ENCODE measurements around the gene PALMD.

DNA sequence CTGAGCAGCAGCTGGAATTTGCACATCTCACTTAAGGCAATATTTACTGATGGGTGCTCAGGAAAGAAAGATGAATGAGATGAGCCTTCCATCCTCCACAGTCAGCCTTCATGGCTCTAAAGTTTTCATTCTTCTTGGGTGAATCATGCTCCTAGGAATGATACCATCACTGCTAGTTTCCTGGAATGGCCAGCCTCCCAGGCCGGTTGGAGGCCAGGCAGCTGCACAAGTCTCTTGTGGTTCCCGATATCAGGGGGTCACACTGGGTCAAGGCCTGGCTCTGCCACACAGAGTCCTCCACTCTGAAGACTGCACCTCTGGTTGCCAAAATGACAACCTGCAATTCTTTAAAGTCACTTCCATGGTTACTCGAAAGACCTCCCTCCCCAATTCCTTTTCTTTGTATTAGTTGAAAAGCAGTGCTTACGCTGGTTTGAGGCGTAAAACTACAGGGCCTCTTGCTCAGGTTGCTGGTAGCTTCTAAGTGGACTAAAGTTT is 46.2 kb upstream of the PALMD start:
- TF ChIP-seq, protein P1, sequence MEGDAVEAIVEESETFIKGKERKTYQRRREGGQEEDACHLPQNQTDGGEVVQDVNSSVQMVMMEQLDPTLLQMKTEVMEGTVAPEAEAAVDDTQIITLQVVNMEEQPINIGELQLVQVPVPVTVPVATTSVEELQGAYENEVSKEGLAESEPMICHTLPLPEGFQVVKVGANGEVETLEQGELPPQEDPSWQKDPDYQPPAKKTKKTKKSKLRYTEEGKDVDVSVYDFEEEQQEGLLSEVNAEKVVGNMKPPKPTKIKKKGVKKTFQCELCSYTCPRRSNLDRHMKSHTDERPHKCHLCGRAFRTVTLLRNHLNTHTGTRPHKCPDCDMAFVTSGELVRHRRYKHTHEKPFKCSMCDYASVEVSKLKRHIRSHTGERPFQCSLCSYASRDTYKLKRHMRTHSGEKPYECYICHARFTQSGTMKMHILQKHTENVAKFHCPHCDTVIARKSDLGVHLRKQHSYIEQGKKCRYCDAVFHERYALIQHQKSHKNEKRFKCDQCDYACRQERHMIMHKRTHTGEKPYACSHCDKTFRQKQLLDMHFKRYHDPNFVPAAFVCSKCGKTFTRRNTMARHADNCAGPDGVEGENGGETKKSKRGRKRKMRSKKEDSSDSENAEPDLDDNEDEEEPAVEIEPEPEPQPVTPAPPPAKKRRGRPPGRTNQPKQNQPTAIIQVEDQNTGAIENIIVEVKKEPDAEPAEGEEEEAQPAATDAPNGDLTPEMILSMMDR (conservative IDR thresholded peaks at IDR 0.05; ENCODE audit: low read length), result no peak
- no peak for TF ChIP-seq EZH2phosphoT487 (IDR thresholded peaks at IDR 0.05; ENCODE audit: borderline replicate concordance)
